Ishikawa (cell line): ENCODE measurements around the gene TIE1.

Experiments
- CEBPB ChIP-seq: IDR thresholded peaks from 2 replicates; pipeline ENCODE4 v1.6.1; 2012
- CREB1 ChIP-seq: IDR thresholded peaks from 2 replicates; pipeline ENCODE4 v1.6.1; 2012; ENCODE audit warnings: low read depth
- EP300 ChIP-seq: IDR thresholded peaks from 2 replicates; pipeline ENCODE4 v1.6.1; 2012; ENCODE audit warnings: borderline replicate concordance
- MAX ChIP-seq: IDR thresholded peaks from 2 replicates; pipeline ENCODE4 v1.6.1; 2012
- NFIC ChIP-seq: IDR thresholded peaks from 2 replicates; pipeline ENCODE4 v1.6.1; 2012
- RAD21 ChIP-seq: IDR thresholded peaks from 2 replicates; pipeline ENCODE4 v1.6.1; 2012; ENCODE audit warnings: low read depth
- REST ChIP-seq: IDR thresholded peaks from 2 replicates; pipeline ENCODE4 v1.6.1; 2012; ENCODE audit warnings: low read depth, mild to moderate bottlenecking
- TAF1 ChIP-seq: IDR thresholded peaks from 2 replicates; pipeline ENCODE4 v1.6.1; 2012; ENCODE audit warnings: low read depth, mild to moderate bottlenecking
- TEAD4 ChIP-seq: IDR thresholded peaks from 2 replicates; pipeline ENCODE4 v1.6.1; 2012
- YY1 ChIP-seq: IDR thresholded peaks from 2 replicates; pipeline ENCODE4 v1.6.1; 2012; ENCODE audit warnings: low read depth

GRCh38 chr1:43303471-43304313 is 2.9 kb downstream of the TIE1 start:
- TF ChIP-seq EP300 = no peak
- TF ChIP-seq YY1 = no peak
- TF ChIP-seq RAD21 = no peak
- no peak for TF ChIP-seq CREB1
- TF ChIP-seq TEAD4 = no peak
- TF ChIP-seq NFIC = no peak
- TF ChIP-seq REST = no peak
- no peak for TF ChIP-seq CEBPB
- TF ChIP-seq TAF1 = no peak
- no peak for TF ChIP-seq MAX
